HG03095 (cell line): ENCODE results near the gene ADCYAP1R1.

Experiments
- ATAC-seq: cut with Tn5 transposase; IDR thresholded peaks from one replicate; pipeline ENCODE4 v1.9.1; 2021; ENCODE audit warnings: moderate library complexity; ENCODE audit not compliant: unreplicated experiment

ADCYAP1R1 gene

DNA sequence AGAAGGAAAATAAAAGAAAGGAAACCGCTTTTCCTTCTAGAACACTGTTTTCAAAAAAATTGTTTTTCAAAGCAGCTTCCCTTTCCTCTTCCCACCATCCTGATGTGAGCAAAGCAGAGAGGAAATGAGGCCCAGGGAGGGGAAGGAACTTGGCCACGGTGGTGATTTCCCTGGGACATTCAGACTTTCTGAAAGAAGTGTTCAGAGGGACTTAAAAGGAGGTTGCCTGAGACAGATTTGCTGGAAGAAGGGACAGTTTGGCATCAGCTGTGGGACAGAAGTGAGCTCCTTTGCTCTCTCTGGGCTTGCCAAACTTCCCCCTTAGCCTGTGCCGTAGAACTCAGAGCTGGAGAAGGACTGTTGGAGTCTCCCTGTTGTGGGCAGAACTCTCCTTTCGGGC lies 30.3 kb downstream of the ADCYAP1R1 start:
- no peak for ATAC-seq

DNA sequence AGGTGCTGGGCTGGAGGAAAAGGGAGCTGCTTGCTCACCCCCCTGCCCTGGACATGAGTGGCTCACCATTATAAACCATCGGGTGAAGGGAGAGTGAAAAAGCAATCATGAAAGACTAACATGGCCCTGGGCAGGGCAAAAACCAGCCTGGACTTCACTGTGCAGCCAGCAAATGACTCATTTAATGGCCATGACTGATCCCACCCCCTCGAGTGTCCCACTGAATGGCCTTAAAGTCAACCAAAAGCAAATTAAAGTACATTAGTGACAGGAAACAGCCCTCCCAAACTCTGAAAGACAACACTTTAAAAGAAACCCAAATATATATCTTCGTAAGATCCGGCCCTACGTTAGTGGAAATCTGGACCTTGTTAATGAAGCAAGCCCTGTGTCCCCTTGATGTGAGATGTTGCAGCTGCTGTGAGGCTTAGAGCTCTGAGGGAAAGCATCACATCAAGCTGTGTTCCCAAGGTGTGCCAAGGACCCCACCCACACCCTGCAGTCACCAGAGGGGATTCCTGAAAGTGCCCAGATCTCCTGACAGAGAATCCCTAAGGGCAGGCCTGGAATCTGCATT lies 31.2 kb downstream of the ADCYAP1R1 start:
- no peak for ATAC-seq

- no peak for ATAC-seq
Observed at GRCh38 chr7:31084226-31084625, 32.1 kb downstream of the ADCYAP1R1 start.

DNA sequence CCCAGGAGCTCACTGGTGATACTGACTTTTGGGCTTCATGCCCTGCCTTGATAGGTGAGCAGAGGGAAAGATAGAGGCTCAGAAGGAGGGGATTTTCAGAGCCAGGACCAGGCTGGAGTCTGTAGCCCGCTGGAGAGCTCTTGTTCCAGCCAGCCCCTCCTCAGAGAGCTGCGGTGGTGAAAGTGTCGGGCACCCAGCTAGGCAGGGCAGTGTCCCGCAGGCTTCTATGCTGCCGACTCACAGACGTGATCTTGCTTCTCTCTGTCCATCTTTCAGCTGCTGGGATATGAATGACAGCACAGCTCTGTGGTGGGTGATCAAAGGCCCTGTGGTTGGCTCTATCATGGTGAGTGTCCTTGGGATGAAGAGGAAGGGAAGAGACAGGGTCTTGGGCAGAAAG lies 35.2 kb downstream of the ADCYAP1R1 start:
- no peak for ATAC-seq

GRCh38 chr7:31091924-31092434 lies 39.9 kb downstream of the ADCYAP1R1 start:
- ATAC-seq = no peak

- ATAC-seq = no peak
Observed at GRCh38 chr7:31092606-31093005, 40.5 kb downstream of the ADCYAP1R1 start.

DNA sequence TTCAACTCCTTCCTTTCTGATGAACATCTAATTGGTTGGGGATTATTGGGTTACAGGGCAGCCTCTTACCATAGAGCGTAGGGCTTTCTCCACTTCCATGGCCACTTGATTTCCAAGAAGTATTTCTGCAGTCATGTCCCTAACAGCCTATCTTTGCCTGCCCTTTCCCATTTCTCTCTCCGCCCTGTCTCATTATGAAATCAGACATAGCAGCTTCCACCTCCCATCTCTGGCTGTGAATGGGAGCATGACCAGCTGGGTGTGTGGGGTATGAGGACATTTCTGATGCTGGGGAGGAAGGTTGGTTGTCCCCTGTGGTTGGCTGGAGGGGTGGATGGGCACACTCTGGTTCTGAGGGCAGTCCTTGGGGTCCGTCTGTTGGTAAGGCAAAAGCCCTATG lies 41.2 kb downstream of the ADCYAP1R1 start:
- ATAC-seq = no peak

GRCh38 chr7:31094271-31094670 lies 42.2 kb downstream of the ADCYAP1R1 start:
- ATAC-seq = no peak

GRCh38 chr7:31095286-31096197 lies 43.4 kb downstream of the ADCYAP1R1 start:
- ATAC-seq = no peak

DNA sequence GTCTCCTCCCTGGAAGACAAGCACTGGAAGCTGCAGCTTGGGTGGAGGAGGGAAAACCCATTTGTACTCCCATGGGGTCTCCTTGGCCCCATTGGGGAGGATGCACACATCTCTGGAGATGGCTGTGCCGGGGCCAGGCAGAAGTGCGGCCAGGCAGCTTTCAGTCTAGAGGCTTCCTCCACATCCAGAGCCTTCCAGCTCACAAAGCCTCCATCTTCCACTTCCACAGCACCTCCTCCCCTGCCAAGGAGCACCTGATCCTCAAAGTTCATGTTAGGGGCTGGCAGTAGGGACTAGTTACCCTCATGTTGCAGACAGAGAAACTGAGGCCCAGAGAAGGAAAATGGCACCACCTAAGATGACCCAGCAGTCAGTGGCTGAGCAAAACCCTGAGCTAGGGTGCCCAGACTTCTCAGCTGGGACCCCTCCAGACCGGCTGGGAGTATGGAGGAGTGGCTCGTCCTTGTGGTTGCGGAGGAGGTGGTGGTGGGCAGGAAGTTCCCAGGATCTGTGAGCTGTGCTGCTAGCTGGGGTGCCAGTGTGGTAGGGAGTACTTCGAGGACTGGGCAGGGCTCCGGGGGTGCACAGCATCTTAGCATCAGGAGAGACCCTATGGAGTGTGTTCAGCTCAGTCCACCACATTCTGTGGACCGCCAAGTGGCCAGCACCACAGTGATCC lies 44.2 kb downstream of the ADCYAP1R1 start:
- ATAC-seq = no peak

GRCh38 chr7:31096877-31097258 lies 44.8 kb downstream of the ADCYAP1R1 start:
- ATAC-seq = no peak

GRCh38 chr7:31098642-31099360 lies 46.7 kb downstream of the ADCYAP1R1 start:
- ATAC-seq = no peak

- no peak for ATAC-seq
Observed at GRCh38 chr7:31099451-31100444, 47.6 kb downstream of the ADCYAP1R1 start.

- no peak for ATAC-seq
Observed at GRCh38 chr7:31100445-31100844, 48.3 kb downstream of the ADCYAP1R1 start.

DNA sequence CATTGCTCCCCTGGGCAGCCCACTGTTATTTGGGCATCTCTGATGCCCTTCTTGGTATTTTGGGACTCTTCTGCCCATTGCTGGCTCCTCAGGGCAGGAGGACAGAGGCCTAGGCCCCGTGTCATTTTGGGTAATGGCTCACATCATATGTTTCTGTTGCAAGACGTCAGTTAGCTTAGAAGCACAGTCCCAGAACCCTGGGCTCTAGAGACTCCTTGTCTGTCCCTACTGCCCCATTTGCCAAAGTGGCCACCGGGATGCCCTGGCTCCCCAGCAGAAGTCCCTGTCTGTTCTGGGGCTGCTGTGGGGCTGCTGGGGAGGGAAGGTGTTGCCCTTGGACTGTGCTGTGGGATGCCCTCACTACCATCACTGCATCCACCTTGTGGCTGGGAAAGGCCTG lies 48.8 kb downstream of the ADCYAP1R1 start:
- ATAC-seq = no peak

GRCh38 chr7:31101544-31101943 lies 49.4 kb downstream of the ADCYAP1R1 start:
- no peak for ATAC-seq

DNA sequence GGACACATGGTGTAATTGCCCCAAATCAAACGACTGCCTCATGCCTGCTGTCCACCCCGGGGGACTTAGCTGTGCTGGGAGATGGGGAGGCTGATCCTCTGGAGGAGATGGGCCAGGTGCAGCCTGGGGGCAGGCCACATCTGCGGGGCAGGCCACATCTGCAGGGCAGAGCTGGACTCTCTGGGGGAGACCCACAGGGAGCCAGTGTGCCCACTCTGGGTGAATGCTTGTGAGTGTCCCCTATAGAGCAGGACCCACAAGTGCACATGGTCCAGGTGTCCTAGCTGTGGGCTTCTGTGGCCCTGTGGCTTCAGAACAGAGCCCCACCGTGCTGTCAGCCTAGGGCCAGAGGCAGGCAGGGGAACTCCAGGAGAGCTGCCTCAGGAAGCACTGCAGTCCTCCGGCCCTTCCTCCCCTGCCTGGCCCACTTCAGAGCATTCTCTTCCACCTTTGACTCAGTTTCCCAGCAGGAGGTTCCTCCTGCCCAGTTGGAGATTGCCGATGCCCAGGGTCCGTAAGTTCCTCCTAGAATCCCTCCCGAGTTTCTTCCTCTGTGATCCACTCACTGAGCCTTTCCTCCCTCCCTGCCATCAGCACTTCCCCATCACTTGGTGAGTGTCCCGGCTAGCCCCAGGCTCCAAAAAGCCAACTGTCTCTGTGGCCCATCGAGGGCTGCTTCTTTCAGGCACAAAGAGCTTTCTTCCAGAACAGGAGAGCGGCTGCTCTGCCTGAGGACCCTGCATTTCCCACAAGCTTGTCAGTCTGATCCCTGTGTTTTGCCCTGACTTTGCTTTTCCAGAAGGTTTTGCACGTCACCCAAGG lies 50.3 kb downstream of the ADCYAP1R1 start:
- ATAC-seq = no peak

DNA sequence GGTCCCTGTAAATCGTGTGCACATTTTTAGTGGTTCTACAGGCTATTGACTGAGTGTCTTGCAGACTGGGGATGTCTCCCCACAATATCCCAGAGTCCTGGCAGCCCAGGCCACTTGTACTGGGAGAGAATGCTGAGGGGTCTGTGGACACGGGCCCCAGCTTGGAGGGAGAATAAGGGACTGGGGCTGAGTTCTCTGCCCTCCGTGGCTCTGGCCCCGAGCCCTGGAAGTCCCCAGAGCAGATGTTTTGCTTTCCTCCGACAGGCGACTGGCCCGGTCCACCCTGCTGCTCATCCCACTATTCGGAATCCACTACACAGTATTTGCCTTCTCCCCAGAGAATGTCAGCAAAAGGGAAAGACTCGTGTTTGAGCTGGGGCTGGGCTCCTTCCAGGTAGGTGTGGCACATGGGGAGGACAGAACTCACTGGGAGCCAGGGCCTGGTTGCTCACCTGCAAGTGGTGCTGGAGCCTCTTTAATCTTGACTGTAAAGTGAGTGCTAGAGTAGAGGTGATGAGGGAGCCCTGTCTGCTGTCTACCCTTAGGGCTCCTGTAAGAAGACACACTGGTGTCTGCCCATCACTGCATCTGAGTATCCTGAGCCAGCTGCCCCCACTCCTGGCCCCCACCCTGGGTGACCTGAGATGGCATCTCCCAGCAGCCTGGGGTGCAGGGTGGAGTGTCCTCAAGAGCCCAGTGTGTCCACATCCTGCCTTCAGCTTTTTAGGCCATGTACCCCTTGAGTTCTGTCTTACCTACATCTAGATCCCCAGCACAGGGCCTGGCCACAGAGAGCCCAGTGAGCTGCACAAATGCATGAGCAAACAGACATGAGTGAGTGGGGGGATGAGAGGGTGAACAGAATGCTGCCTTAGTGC lies 51.1 kb downstream of the ADCYAP1R1 start:
- no peak for ATAC-seq
